ENCODE results near the gene MYRF. TPM values are rescaled to one million over a fixed set of nuclear protein-coding genes. Genes with fewer than 3 reads are reported as not detected.

The MYRF gene
- total and polyA plus RNA-seq, 11 donors: 0.11 to 41.2 (median 0.25) TPM; not detected in 2

DNA sequence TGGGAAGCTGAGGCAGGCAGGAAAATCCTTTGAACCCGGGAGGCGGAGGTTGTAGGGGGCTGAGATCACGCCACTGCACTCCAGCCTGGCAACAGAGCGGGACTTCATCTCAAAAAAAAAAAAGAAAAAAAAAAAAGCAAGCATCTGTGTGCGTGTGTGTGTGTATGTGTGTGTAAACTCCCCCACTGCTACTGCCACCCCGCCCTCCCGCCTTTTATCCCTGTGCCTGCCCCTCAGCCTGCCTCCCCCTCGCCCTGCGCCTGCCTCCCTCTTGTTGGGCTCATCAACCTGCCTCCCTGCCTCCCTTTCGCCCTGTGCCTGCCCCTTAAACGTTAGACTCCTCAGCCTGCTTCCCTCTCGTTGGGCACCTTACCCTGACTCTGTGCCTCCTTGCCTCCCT is 22.0 kb downstream of the MYRF start:
- no peak overlapping the region for H3K4me3 ChIP-seq
- intact Hi-C loops (cut with DNase I): no loop called here
- ATAC-seq (no peak), DNase-seq (peak in 1 of 5 donors; percentile 37)
- no peaks in the 10 kb centered on the region for H3K9me3 ChIP-seq
- H3K27ac ChIP-seq: no peak overlapping the region
- H3K36me3 ChIP-seq: no peaks in the 10 kb centered on the region
- WGBS, 4 donors: 84 to 87% (median 86%) methylated on average over 12 of the region's 12 CpGs
- peaks cover 0 to 20% (median 8%) of the 10 kb centered on the region in 12 donors for H3K4me1 ChIP-seq
- H3K27me3 ChIP-seq: no peaks in the 10 kb centered on the region
- TF ChIP-seq POLR2A (IDR thresholded peaks at IDR 0.05): no peak
- TF ChIP-seq, protein P1, sequence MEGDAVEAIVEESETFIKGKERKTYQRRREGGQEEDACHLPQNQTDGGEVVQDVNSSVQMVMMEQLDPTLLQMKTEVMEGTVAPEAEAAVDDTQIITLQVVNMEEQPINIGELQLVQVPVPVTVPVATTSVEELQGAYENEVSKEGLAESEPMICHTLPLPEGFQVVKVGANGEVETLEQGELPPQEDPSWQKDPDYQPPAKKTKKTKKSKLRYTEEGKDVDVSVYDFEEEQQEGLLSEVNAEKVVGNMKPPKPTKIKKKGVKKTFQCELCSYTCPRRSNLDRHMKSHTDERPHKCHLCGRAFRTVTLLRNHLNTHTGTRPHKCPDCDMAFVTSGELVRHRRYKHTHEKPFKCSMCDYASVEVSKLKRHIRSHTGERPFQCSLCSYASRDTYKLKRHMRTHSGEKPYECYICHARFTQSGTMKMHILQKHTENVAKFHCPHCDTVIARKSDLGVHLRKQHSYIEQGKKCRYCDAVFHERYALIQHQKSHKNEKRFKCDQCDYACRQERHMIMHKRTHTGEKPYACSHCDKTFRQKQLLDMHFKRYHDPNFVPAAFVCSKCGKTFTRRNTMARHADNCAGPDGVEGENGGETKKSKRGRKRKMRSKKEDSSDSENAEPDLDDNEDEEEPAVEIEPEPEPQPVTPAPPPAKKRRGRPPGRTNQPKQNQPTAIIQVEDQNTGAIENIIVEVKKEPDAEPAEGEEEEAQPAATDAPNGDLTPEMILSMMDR (IDR thresholded peaks at IDR 0.05): no peak

- no peaks in the 10 kb centered on the region for H3K36me3 ChIP-seq
- no peaks in the 10 kb centered on the region for H3K9me3 ChIP-seq
- DNase-seq (peak in 1 of 5 donors; percentile 8), ATAC-seq (no peak)
- no peak overlapping the region for H3K4me3 ChIP-seq
- TF ChIP-seq, protein P1 (IDR thresholded peaks at IDR 0.05): no peak
- no peak for TF ChIP-seq POLR2A (IDR thresholded peaks at IDR 0.05)
- intact Hi-C loops (cut with DNase I): no loop called here
- H3K27ac ChIP-seq: no peak overlapping the region
- WGBS, 4 donors: 93 to 97% (median 96%) methylated on average over 6 of the region's 6 CpGs
- H3K27me3 ChIP-seq: no peaks in the 10 kb centered on the region
- peaks cover 0 to 20% (median 8%) of the 10 kb centered on the region in 12 donors for H3K4me1 ChIP-seq
Measured at GRCh38 chr11:61775106-61775505, 22.7 kb downstream of the MYRF start.

DNA sequence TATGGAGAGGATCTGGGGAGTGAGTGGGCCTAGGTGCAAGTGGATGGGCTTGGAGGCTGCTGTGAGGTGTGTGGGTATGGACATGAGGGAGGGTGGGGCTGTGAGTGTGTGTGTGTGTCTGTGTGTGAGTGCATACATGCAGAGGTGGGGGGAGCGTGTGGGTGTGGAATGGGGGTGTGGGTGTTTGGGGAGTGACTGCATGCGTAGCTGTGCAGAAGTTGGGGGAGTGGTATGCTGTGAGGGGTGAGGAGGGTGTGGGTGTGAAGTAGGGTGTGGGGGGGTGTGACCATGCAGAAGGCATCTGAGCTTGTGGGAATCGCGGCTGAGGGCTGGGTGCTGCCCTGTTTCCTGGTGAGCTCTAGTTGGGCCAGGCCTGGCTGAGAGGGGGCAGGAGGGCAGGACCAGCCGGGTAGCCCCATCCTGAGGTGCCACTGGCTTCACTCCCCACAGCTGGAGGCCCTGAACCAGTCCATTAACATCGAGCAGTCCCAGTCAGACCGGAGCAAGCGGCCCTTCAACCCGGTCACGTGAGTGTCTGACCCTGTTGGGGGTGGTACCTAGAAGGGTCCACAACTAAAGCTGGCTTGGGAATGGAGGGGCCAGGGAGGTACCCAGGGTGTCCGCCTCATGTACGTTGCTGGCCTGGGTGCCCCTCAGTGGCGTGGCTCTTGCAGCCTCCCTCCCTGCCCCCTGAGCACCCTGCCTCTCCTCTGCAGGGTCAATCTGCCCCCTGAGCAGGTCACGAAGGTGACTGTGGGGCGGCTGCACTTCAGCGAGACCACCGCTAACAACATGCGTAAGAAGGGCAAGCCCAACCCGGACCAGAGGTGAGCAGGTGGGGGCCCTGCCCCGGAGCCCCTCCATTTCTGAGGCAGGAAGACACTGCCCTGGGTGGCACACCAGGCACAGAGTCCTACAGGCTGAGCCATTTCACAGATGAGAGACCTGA is 23.4 kb downstream of the MYRF start:
- Histone ChIP-seq H3K4me1 (peaks cover 0 to 20% (median 8%) of the 10 kb centered on the region in 12 donors), H3K4me3 (no peak overlapping the region), H3K36me3 (no peaks in the 10 kb centered on the region), H3K27ac (no peak overlapping the region), H3K9me3 (no peaks in the 10 kb centered on the region), H3K27me3 (no peaks in the 10 kb centered on the region)
- ATAC-seq: no peak
- intact Hi-C loops (cut with DNase I): no loop called here
- no peak for TF ChIP-seq POLR2A (IDR thresholded peaks at IDR 0.05)
- TF ChIP-seq, protein P1 (IDR thresholded peaks at IDR 0.05): no peak
- 84 to 89% (median 87%) methylated on average over 12 to 20 of the region's 20 CpGs for WGBS, 4 donors
- peak in 1 of 5 donors; percentile 61 for DNase-seq

DNA sequence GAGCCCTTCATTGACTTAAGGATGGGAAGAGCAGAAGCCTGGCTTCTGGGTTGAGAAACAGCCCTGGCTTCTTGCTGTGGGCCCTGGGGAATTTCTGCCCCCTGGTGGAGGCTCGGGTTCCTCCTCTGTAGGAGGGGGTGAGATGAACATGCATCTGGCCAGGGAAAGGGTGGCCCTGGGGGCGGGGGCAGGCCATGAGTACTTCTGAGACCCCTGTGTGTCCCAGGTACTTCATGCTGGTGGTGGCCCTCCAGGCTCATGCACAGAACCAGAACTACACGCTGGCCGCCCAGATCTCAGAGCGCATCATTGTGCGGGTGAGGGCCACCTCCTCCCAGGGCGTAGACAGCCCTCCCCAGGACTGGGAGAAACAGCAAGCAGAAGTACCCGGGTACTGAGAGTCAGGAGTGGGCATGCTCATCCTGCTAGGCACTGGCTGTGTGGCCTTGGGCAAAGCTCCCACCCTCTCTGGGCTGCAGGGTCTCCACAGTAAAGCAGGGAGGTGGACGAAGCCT is 24.2 kb downstream of the MYRF start:
- 70 to 77% (median 72%) methylated on average over 6 to 9 of the region's 9 CpGs for WGBS, 4 donors
- Histone ChIP-seq H3K4me3 (no peak overlapping the region), H3K4me1 (peaks cover 0 to 20% (median 8%) of the 10 kb centered on the region in 12 donors), H3K9me3 (no peaks in the 10 kb centered on the region), H3K27me3 (no peaks in the 10 kb centered on the region), H3K27ac (peak overlapping the region in 1 of 12 donors; percentile 27), H3K36me3 (no peaks in the 10 kb centered on the region)
- DNase-seq: peak in 2 of 5 donors; percentile 55 to 63
- TF ChIP-seq, protein P1 (IDR thresholded peaks at IDR 0.05): peak; percentile 27 to 67 (median 50)
- TF ChIP-seq POLR2A (IDR thresholded peaks at IDR 0.05): no peak
- peak in 3 of 4 donors; percentile 8 to 51 (median 33) for ATAC-seq
- intact Hi-C loops (cut with DNase I): no loop called here

Data from heart left ventricle (tissue), 16 donors.